ENCODE results near the gene TSKU.
"Not testable (repeated sequence)": the region's sequence is repeated elsewhere in the genome, so short reads cannot be mapped to it uniquely, and the experiment has no call there.

TSKU gene

GRCh38 chr11:76803023-76803422 lies 19.9 kb downstream of the TSKU start:
- no peak for DNase-seq

- DNase-seq: no peak
These were observed 20.9 kb downstream of the TSKU start for GRCh38 chr11:76803811-76804600.

- DNase-seq: no peak
These were observed 22.2 kb downstream of the TSKU start for GRCh38 chr11:76805206-76805913.

- DNase-seq: no peak
These were observed 23.0 kb downstream of the TSKU start for GRCh38 chr11:76806131-76806530.

GRCh38 chr11:76806608-76807205 lies 23.6 kb downstream of the TSKU start:
- DNase-seq: no peak

- peak; percentile 72 for DNase-seq
These were observed 24.2 kb downstream of the TSKU start for GRCh38 chr11:76807206-76807875.

- no peak for DNase-seq
These were observed 25.0 kb downstream of the TSKU start for GRCh38 chr11:76808171-76808570.

GRCh38 chr11:76808996-76809395 lies 25.8 kb downstream of the TSKU start:
- no peak for DNase-seq

GRCh38 chr11:76810151-76810853 lies 27.1 kb downstream of the TSKU start:
- no peak for DNase-seq

- DNase-seq: no peak
These were observed 28.1 kb downstream of the TSKU start for GRCh38 chr11:76811259-76811658.

- DNase-seq: no peak
These were observed 31.3 kb downstream of the TSKU start for GRCh38 chr11:76814414-76814813.

GRCh38 chr11:76815678-76816077 lies 32.5 kb downstream of the TSKU start:
- DNase-seq: not testable (repeated sequence)

- DNase-seq: no peak
These were observed 37.0 kb downstream of the TSKU start for GRCh38 chr11:76820184-76820566.

GRCh38 chr11:76821396-76821795 lies 38.2 kb downstream of the TSKU start:
- not testable (repeated sequence) for DNase-seq

- no peak for DNase-seq
These were observed 39.2 kb downstream of the TSKU start for GRCh38 chr11:76822406-76822805.

- DNase-seq: no peak
These were observed 40.4 kb downstream of the TSKU start for GRCh38 chr11:76823481-76824028.

GRCh38 chr11:76824083-76824939 lies 41.2 kb downstream of the TSKU start:
- DNase-seq: no peak

- DNase-seq: no peak
These were observed 42.0 kb downstream of the TSKU start for GRCh38 chr11:76824980-76825725.

GRCh38 chr11:76825726-76826396 lies 42.7 kb downstream of the TSKU start:
- DNase-seq: no peak

GRCh38 chr11:76826508-76826907 lies 43.4 kb downstream of the TSKU start:
- not testable (repeated sequence) for DNase-seq
